Fibroblast of skin of abdomen (primary cell): ENCODE data around the gene AP2B1.
A peak's percentile ranks its signal among the peaks of the same experiment; 100 is the strongest.

Experiments
- DNase-seq: peaks from one replicate; pipeline ENCODE4 v3.0.0-alpha.2; 2013

AP2B1 gene

DNA sequence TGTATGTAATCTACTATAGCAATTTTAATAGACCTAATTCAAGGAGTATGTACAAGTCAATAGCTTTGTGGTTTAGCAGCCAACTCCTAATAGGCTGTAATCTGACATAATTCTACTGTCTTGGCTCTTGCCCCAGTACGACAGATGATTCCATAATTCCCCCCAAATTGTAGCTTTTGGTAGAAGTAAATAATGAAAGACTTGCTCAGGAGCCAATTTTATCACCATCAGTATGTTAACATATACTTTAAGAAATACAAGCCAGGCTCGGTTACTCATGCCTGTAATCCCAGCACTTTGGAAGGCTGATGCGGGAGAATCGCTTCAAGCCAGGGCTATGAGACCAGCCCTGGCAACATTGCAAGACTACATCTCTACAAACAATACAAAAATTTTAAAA is 53.9 kb downstream of the AP2B1 start:
- no peak for DNase-seq

DNA sequence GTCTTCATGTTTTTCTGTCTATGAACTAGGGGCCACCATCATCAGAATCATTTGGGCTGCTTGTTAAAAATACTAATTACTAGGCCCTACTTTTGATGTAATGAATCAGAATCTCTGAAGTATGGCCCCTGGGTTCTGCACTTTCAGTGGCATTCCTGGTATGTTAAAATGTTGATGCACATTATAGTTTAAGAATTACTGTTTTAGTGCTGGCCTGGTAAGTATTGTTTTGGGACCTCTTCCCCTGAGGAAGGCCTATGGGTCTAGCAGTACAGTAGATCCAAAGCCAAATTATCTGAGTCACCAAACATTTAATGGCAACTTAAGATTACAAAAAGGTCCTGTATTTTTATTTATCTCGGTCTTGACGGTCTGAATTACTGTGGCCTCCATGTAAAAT is 58.8 kb downstream of the AP2B1 start:
- no peak for DNase-seq

DNA sequence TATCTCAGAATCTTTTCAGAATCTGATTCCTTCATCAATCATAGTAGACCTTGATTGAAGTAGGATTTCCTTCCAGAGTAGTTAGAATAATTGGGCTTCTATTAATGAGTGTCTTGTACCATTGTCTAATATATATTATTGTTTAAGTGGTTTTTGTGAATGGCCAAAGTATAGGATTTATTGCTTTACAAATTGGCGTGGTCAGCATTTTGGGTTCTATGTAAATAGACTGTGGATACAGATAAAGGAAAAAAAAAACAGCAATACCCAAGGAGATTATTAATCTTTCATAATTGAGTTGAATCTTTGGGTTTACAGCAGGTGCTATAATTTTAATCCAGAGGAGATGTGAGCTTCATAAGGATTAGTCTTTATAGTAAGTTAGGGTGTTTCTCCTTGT is 64.3 kb downstream of the AP2B1 start:
- no peak for DNase-seq

DNA sequence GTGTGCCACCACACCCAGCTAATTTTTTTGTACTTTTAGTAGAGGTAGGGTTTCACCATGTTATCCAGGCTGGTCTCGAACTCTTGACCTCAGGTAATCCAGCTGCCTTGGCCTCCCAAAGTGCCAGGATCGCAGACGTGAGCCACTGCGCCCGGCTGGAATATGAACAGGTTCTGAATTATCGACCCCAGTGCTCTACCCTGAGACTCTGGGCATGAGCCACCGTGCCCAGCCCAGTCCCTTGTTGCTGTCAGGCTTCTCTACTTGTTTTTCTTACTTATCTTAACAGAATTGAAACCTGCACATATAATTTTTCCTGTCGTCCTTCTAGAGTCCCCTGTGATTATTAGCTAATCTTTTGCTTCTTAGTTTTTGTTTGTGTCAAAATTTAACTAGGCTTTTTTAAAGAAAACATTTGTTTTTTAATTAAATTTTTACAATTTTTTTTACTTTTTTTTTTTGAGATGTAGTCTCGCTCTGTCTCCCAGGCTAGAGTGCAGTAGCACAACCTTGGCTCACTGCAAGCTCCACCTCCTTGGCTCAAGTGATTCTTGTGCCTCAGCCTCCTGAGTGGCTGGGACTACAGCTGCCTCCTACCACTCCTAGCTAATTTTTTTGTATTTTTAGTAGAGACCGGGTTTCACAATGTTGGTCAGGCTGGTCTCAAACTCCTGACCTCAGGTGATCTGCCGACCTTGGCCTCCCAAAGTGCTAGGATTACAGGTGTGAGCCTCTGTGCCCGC is 66.7 kb downstream of the AP2B1 start:
- DNase-seq, result no peak

DNA sequence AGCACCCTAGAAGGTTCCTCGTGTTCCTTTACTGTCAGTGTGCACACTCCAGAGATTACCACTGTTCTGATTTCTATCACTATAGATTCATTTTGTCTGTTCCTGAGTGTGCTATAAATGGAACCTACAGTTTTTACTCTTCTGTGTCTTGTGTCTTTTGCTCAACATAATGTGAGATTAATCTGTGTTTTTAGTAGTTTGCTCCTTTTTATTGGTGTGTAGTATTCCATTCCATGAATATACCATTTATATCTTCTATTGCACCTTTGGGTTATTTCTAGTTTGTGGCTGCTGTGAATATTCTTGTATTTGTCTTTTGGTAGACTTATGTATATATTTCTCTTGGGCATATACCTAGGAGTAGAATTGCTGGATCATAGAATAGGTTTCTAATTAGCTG is 68.2 kb downstream of the AP2B1 start:
- DNase-seq, result no peak

DNA sequence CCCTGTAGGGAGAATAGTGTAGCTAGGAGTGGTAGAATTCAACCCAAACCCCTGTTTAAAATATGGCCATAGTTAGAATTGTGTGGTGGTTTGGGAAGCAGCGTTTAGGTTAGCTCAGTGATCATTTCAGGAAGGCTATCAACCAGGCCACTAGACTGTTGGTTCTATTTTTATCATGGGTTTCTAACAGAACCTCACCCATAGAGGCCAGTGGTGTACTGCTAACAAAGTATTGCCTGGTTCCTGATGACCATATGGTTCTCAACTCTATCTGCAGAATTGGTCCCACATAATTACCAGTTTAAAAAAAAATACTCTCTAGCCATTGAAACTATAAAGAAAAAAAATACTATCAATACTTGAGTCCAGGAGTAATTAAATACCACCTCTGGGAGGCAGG is 73.8 kb downstream of the AP2B1 start:
- no peak for DNase-seq

DNA sequence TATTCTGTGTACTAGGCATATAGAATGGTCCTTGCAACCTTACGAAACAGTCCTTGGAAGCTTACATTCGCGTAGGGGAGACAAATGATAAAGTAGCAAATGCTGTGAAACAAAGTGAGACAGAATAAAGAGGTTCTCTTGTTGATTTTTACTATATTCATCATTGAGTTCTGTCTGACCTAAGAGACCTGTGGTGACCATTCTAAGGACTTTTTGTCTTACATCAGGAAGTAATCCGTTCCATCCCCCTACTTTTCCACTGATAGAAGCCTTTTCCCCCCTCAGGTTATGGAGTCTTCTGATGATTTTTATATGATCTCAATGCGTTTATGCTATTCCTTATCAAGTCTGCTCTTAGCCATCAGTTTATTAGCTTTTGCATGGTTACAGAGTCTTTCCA is 77.6 kb downstream of the AP2B1 start:
- no peak for DNase-seq

DNA sequence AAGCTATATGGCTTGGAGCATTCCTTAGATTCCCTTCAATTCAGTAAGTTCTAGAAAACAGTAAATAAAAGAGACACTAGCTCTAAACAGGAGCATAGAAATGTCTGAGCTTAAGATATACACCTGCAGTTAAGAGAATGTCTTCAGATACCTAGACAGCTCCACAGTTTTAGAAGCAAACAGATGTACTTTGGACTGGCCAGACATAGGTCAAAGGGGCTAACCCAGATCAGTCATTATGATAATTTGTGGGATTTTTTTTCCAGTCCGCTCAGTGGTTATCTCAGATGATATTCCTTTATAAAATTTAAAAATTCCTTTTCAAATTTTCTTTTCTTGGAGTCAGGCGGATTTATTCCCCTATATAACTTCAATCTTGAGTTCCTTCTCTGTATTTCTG is 78.5 kb downstream of the AP2B1 start:
- DNase-seq, result no peak

DNA sequence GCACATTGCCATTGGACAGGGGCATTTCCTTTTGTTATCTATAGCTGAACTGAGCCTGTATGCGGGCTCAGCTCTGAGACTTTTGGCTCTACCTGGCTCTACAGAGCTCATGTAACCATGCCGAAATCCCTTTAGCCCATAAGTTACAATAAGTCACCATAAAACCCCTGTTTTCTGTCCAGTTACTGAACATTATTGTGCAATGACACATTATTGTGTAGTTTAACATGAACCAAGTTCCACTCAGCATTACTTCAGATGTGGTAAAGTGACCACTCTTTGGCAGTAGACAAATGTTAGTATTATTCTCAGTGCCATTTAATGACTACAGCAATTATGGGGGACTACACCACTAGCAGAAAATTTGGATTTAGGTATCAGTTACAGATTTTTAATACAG is 78.9 kb downstream of the AP2B1 start:
- DNase-seq, result no peak

DNA sequence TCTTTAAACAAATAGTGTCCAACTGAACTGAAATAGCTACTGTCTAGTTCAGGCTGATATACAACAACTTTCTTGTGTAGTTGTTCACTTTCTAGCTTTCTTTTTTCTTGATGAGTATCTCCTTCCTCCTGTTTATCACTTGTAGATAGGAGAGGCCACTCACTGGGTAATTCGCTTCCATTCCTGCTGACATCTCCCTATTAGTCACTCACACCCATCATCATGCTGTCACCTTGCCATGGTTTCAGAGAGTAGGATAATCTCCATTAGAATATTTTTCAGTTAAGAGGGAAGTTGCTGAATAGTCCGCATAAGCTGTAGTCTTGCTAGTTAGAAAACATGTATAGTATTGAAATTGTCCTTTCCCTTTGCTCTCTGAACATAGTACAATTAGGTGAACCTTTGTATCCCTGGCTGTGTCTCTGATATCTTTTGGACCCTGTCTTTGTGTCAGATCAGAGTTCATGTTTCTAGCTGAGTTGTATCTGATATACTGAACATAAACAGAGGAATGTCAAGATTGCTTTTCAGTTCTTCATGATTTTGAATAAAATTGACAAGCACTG is 79.9 kb downstream of the AP2B1 start:
- DNase-seq, result peak; percentile 5

DNA sequence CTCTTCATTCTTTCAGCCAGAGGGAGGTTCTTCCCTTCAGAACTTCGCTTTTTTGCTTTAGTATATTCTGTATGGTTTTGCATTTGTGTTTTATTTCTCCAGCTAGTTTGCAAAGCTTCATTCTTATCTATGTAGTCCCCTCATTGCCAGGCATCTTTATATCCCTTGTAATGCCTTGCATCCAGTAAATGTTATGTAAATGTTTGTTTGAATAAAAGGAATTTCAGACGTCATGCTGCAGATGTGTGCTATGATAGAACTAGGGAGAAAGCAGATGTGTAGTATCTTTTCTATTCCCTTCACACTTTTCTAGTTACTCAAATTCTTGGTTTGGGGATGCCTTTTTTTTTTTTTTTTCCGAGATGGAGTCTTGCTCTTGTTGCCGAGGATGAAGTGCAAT is 81.7 kb downstream of the AP2B1 start:
- DNase-seq, result no peak

DNA sequence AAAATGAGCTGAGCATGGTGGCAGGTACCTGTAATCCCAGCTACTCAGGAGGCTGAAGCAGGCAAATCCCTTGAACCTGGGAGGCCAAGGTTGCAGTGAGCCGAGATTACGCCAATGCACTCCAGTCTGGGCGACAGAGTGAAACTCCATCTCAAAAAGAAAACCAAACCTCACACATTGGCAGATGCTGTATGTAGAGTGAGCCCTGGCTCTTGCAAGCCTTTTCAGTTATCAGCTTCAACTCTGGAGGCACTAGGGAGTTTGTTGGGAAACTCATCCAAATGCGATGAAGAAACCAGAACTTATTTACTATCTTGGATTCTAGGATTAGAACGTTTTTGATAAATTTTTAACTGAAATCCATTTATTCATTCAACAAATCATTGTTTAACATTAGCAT is 87.4 kb downstream of the AP2B1 start:
- no peak for DNase-seq

DNA sequence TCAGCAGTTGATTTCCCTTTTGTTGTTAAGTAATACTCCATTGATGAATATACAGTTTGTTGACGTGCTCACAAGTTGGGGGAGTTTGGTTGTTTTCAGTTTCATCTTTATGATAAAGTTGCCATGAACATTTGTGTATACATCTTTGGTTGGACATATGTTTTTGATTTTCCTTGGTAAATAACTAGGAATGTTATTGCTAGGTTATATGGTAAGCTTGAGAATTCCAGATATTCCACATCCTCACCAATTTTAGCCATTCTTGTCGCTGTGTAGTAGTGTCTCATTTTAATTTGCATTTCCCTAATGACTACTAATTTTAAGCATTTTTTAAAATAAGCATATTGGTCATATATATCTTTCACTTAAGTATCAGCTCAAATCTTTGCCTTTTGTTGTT is 89.3 kb downstream of the AP2B1 start:
- DNase-seq, result peak; percentile 30

DNA sequence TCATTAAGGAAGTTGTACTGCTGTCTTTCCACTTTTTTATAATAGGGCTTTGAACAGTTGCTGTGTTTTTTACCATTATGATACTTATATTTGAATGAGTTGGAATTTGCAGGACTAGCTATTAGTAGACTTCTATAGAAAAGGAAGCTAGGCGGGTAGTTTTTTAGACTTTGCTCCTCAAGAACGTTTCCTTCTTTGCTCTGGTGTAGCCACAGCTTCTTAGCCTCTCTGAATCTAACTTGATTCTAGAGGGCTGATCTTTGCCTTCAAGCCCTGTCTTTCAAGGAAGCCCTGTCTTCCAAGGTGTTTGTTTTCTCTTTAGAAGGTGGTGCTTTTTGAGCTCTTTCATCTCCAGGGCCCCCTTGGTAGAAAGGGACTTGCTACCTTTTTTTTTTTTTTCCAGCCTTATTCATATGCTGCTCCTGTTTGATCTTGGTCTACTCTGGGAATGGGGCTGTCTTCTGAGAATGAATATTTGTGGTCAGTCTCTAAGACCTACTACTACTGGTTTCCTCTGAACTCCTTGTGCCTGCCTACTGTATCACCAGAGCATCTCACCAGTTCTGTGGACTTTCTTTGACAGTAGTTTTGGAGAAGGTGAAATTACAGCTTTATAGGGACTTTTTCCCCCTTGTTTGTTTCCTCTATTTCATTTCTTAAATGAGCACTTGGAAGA is 92.0 kb downstream of the AP2B1 start:
- no peak for DNase-seq

DNA sequence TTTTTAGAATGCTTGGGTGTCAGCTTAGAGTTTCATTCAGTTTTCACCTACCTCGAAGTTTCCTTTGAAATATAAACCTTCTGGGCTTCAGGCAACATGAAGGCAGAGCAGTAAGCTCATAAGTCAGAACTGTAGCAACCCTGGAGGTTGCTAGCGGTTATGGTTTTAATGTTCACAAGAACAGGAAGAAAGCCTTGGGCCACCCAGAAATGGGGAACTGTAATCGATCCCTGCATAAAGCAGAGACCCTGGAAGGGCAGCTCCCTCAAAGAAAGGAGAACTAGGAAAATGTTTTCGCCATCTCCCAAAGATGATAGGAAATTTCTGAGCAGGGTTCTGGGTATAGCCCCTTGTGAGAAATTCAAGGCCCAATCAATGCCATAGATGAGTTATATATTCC is 96.5 kb downstream of the AP2B1 start:
- DNase-seq, result no peak

DNA sequence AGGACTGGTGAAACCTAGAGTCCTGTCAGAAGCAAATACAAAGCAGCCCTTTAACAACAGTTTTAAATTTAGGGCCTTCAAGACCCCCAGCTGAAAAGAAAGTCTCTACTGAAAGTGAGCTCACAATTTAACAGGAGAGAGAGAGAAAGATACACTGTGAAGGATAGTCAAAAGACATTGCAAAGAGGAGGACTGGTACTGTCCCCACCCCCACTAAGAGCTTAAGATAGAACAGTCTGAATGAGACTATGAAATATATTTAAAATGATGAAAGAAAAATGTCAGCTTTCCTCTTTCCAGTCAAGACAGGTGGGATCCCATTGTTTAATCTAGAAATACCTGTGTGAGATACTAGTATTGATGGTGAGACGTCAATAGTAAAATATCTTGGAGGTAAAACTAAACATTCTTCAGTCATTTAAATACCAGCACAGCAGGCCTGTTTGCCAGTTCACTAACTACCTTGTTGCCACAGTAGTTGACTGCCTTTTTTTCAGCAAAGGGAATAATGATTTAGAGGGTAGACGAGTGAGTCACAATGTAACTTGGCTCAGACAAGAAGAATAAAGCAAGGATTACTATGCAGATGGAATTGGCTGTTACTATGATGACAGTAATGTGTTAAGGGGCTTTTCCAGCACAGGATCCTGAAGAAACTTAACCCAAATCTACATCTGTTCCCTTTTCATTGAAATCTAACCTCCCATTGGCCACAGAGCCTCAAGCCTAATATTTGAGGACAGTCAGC is 97.1 kb downstream of the AP2B1 start:
- DNase-seq, result peak; percentile 74

DNA sequence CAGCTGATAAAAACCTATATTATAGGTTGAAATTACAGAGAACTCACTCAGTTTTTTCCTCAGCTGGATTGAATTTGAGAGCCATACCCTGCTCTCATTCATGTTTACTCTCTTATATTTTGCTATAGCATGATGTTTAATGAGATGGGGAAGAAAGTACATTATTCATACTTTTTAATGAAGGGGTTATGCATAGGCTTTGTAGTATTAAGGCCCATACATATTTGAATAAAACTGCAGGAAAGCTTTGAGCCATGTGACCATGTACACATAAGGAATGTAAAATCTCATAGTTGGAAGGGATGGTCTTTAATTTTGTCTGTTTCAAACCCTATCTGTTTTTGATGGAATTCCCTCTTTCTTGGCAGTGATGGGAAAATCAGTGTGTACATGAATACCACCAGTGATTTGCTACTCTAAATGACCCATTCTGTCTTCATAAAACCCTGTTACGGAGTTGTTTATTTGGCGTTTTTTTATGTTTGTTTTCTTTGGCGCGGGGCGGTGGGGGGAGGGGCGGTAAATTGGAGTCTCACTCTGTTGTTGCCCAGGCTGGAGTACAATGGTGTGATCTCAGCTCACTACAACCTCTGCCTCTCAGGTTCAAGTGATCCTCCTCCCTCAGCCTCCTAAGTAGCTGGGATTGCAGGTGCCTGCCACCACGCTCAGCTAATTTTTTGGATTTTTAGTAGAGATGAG is 105.5 kb downstream of the AP2B1 start:
- DNase-seq, result no peak

DNA sequence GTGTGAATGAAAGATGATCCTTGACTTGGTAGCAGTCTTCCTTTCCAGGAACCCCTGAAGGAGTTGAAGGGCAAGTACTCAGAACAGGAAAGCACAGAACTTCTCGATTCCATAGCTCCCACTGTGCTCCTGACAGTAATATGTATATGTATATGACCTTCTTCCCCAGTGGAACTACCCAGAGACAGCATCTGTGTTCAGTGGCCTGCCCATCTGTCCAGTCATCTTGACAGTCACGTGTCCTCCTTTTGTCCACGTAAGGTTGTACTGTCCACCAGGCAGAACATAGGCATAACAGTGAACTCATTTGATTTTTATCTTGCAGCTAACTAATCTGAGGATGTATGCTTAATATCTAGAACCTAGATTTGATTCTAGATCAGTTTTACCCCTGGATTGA is 106.5 kb downstream of the AP2B1 start:
- no peak for DNase-seq

DNA sequence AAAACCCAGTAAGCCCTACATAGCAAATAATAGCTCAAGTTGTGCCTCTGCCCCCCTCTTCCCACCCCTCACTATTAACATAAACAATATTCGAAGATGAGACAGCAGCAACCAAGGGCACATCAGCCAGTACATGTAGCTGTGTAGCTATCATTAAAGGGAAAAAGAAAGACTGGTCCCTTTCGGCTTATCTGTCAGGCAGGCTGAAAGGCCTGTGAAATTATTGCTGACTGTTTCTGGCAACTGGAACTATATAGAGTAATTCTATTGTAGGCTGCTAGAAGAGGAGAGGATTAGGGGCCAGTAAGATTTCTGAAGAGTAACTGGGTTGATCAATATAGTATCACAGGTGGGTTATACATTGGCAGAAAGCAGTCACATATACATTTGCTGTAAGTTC is 107.8 kb downstream of the AP2B1 start:
- no peak for DNase-seq

DNA sequence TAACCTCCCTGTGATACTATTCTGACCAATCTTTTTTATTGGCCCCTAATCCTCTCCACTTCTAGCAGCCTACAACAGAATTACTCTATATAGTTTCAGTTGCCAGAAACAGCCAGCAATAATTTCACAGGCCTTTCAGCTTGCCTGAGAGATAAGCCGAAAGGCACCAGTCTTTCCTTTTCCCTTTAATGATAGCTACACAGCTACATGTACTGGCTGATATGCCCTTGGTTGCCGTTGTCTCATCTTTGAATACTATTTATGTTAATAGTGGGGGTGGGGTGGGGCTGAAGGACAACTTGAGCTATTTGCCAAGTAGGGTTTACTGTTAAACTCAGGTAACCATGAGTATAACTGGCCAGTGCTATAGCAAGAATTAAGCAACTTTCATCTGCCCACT is 108.5 kb downstream of the AP2B1 start:
- no peak for DNase-seq

DNA sequence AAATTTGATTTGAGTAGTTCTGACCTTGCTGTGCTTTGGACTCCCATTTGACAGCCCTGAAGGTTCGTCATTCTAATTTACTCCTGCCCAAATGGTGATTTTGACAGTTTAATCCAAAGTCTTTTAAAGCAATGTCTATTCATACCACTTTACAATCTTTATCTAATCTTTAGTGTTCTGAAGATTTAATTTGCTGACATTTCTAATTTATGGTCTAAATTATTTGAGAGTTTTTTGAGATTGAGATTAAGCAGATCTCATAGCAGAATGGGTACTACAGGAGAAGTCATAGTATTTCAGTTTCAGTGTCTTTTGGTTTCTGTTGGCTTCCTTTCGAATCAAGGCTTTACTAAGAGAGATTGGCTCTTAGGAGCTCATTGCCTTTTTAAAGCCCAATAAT is 111.7 kb downstream of the AP2B1 start:
- no peak for DNase-seq

DNA sequence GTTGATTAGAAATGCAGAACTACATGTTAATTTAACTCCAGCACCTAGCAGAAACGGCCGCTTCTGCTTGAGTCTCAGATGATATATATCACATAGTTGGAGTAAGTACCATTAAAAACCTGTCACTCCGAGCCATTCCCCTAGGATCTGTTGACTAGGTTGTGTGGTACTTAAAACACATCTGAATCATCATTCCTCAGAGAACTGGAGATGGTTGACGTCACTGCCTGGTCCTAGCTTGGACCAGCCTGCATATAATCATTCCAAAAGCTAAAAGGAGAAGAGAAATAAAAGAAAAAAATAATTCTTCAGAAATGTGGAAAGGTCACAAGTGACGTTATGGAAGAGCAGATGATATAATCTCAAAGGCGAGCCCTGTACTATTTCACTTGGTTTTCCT is 113.0 kb downstream of the AP2B1 start:
- DNase-seq, result peak; percentile 18

DNA sequence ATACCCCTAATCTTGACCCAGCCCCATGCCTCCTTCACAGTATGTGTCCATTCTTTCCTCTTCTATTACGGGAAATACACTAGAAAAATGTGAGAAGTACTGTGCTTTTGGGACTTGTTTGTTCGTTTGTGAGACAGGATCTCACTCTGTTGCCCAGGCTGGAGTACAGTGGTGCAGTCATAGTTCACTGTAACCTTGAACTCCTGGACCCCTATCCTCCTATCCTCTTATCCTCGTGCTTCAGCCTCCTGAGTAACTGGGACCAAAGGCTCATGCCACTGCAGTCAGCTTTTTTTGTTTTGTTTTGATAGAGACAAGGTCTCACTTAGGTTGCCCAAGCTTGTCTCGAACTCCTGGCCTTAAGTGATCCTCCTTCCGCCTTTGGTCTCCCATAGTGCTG is 114.4 kb downstream of the AP2B1 start:
- DNase-seq, result no peak
